K562 (cell line): ENCODE data around the gene PIGL. TPM values are rescaled to one million over a fixed set of nuclear protein-coding genes. Genes with fewer than 3 reads are reported as not detected.
A peak's percentile ranks its signal among the peaks of the same experiment; 100 is the strongest.

ENCODE experiments used
- BHLHE40 ChIP-seq: IDR thresholded peaks from 2 replicates; pipeline ENCODE4 v1.6.1; 2011; ENCODE audit warnings: low read length, improper control_type of control experiment
- BRD4 ChIP-seq: fragments of 200-600 bp; sonication (generic); IDR thresholded peaks from 2 replicates; pipeline ENCODE4 v1.6.1; 2017; ENCODE audit warnings: inconsistent platforms
- CREB1 ChIP-seq, 2 experiments: sonication (generic) in 1 of 2; formaldehyde crosslinking in 1 of 2; IDR thresholded peaks; 2 replicates each; pipeline versions ENCODE4 v1.6.1 to v1.8.0; 2012 to 2022; ENCODE audit warnings: inconsistent platforms in 1 of 2, mild to moderate bottlenecking in 1 of 2, missing genetic modification reagents in 1 of 2, moderate library complexity in 1 of 2
- DIDO1 ChIP-seq: fragments of 450-650 bp; IDR thresholded peaks from 2 replicates; pipeline ENCODE4 v1.6.1; 2016; ENCODE audit warnings: low read depth, missing biosample characterization, missing genetic modification characterization
- DNMT1 ChIP-seq: fragments of 450-650 bp; IDR thresholded peaks from 2 replicates; pipeline ENCODE4 v1.6.1; 2016; ENCODE audit warnings: antibody characterized with exemption, mild to moderate bottlenecking
- ELF1 ChIP-seq: fragments of 200-800 bp; sonication (Bioruptor generic); IDR thresholded peaks from 2 replicates; pipeline ENCODE4 v1.6.1; 2016; ENCODE audit warnings: missing genetic modification characterization, missing compliant biosample characterization
- FOXA3 ChIP-seq, 2 experiments: fragments of 450-650 bp in 1 of 2; sonication (generic) in 1 of 2; formaldehyde crosslinking; IDR thresholded peaks in 1 of 2; conservative IDR thresholded peaks in 1 of 2; 2 replicates each; pipeline versions ENCODE4 v1.4.0 to v1.8.0; 2020 to 2022; ENCODE audit warnings: mild to moderate bottlenecking in 2 of 2, missing genetic modification reagents in 1 of 2
- FOXM1 ChIP-seq, 2 experiments: fragments of 450-650 bp in 1 of 2; sonication (generic) in 1 of 2; formaldehyde crosslinking in 1 of 2; IDR thresholded peaks; 2 replicates each; pipeline versions ENCODE4 v1.6.1 to v1.9.0; 2017 to 2022; ENCODE audit warnings: low read depth in 2 of 2, mild to moderate bottlenecking in 2 of 2, missing genetic modification reagents in 1 of 2, moderate library complexity in 1 of 2
- MTA2 ChIP-seq: fragments of 450-650 bp; IDR thresholded peaks from 2 replicates; pipeline ENCODE4 v1.6.1; 2016; ENCODE audit warnings: low read depth
- NELFE ChIP-seq: IDR thresholded peaks from 2 replicates; pipeline ENCODE4 v1.6.1; 2011; ENCODE audit warnings: mild to moderate bottlenecking; ENCODE audit not compliant: insufficient read depth, insufficient read length
- PHB2 ChIP-seq: fragments of 450-650 bp; IDR thresholded peaks from 2 replicates; pipeline ENCODE4 v1.6.1; 2017; ENCODE audit warnings: low read depth
- POLR2G ChIP-seq: fragments of 200-400 bp; formaldehyde crosslinking; IDR thresholded peaks from 2 replicates; pipeline ENCODE4 v1.6.1; 2017; ENCODE audit warnings: low read depth, mild to moderate bottlenecking, antibody characterized with exemption, low read length, moderate library complexity
- POU5F1 ChIP-seq: fragments of 150-350 bp; IDR thresholded peaks from 2 replicates; pipeline ENCODE4 v1.6.1; 2014; ENCODE audit warnings: borderline replicate concordance, low read length, low read depth, mild to moderate bottlenecking; ENCODE audit not compliant: partially characterized antibody
- RBM22 ChIP-seq: fragments of 200-400 bp; formaldehyde crosslinking; IDR thresholded peaks from 2 replicates; pipeline ENCODE4 v1.6.1; 2018; ENCODE audit warnings: low read length, low read depth; ENCODE audit not compliant: poor library complexity, severe bottlenecking
- SPI1 ChIP-seq: IDR thresholded peaks from 2 replicates; pipeline ENCODE4 v1.6.1; 2011; ENCODE audit warnings: low read depth, low read length, control low read depth, borderline replicate concordance
- ZNF24 ChIP-seq: fragments of 450-650 bp; IDR thresholded peaks from 2 replicates; pipeline ENCODE4 v1.6.1; 2016
- ZNF384 ChIP-seq: IDR thresholded peaks from 2 replicates; pipeline ENCODE4 v1.6.1; 2012; ENCODE audit warnings: low read depth, low read length, improper control_type of control experiment
- ZNF561 ChIP-seq: fragments of 450-650 bp; formaldehyde crosslinking; conservative IDR thresholded peaks from 2 replicates; pipeline ENCODE4 v1.4.0; 2020; ENCODE audit warnings: mild to moderate bottlenecking, moderate library complexity
- ZNF77 ChIP-seq: fragments of 250-450 bp; sonication (Bioruptor Pico); IDR thresholded peaks from 2 replicates; pipeline ENCODE4 v1.5.0; 2020
- polyA plus RNA-seq, 8 experiments: library from polyadenylated mRNA; depleted of rRNA in 4 of 8; stranded (reverse) in 5 of 8; unstranded in 3 of 8; fragments of >200 nt; fragmentation: Nextera tagmentation in 2 of 8; fragmentation: Illumina TruSeq in 1 of 8; extraction: Ambion mirVana in 2 of 8; extraction: Trizol in 1 of 8; gene quantifications; 2 replicates each; pipeline versions ENCODE4 v1.2.1 to v1.2.3, GENCODE V29; 2011 to 2014; ENCODE audit warnings: inconsistent platforms in 1 of 8, missing spikeins in 1 of 8
- total RNA-seq, 7 experiments: library from RNA; depleted of rRNA in 6 of 7; stranded (reverse); fragments of >200 nt in 6 of 7; fragmentation: Illumina TruSeq in 2 of 7; extraction: Trizol in 2 of 7; gene quantifications; 2 replicates each; pipeline versions ENCODE4 v1.2.1 to v1.2.3, GENCODE V29; 2011 to 2021; ENCODE audit warnings: low replicate concordance in 1 of 7
- TF ChIP-seq, protein P1 (sequence below): fragments of 250-450 bp; sonication (Bioruptor Pico); IDR thresholded peaks from 2 replicates; pipeline ENCODE4 v1.8.0; 2021; ENCODE audit warnings: mild to moderate bottlenecking, moderate library complexity
- TF ChIP-seq, protein P2 (sequence below): fragments of 250-450 bp; sonication (Bioruptor Pico); IDR thresholded peaks from 2 replicates; pipeline ENCODE4 v1.5.0; 2021
- TF ChIP-seq, protein P3 (sequence below): fragments of 250-450 bp; sonication (Bioruptor Pico); IDR thresholded peaks from 2 replicates; pipeline ENCODE4 v1.8.0; 2022; ENCODE audit warnings: moderate library complexity, mild to moderate bottlenecking, inconsistent platforms
- TF ChIP-seq, protein P4 (sequence below): sonication (generic); formaldehyde crosslinking; IDR thresholded peaks from 2 replicates; pipeline ENCODE4 v1.4.0; 2020; ENCODE audit warnings: mild to moderate bottlenecking, missing genetic modification reagents

The PIGL gene
- total and polyA plus RNA-seq, 9 of the 15 experiments (the other 6 are each of a cell fraction or from before 2014, with no cell fraction given) = 19.9 to 55.3 (median 29.6) TPM

DNA sequence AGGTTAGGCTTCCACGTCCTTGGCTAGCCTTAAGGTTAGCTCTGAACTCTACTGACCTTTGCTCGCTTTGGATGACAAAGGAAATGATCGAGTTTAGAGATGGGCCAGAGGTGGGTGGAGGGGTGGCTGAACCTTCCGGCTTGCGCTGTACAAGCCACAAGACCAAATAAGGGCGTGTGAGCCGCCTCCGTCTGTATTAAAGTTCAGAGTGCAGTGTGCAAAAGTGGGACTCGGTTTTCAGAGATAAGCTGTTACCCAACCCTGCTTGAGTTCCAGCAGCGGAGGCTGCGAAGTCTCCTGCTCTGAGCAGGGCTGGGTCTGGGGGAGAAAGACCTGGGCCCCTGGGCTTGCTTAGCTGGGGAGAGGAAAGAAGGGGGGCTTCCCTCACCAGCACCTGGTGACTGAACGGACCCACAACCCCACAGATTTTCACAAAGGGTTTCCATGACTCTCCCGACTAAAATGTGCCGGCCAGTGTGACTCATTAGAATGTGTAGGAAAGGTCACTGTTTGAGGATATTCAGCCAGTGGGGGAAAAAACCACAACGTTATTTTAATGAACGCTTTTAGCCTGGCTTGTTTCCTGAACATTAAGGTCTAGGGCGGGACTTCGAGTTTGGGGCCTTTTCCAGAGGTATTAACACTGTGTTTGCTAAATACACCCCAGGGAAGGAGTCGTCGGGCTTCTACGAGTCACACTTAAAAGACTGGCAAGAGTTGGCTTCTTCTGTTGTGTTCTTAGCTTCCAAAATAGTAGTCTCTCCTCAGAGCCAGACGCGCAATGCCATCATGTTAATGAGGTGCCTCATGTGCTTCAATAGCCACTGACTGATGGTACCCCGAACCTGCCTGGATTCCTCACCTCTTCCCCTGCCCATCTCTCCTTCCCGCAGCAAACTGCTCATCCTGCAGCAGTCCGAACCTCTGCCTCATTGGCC lies 69.3 kb downstream of the PIGL start (continued):
- TF ChIP-seq ZNF384 (peak; percentile 9; the same call in 1 of the 2 replicates), CREB1 (IDR thresholded peaks at IDR 0.05) (no peak), CREB1 (CRISPR knock-in tag; IDR thresholded peaks at IDR 0.05) (no peak), SPI1 (no peak), DNMT1 (no peak), RBM22 (no peak), MTA2 (no peak; the same call in 1 of the 2 replicates), FOXM1 (IDR thresholded peaks at IDR 0.05; ENCODE audit: low read depth) (no peak), FOXM1 (CRISPR knock-in tag; IDR thresholded peaks at IDR 0.05; ENCODE audit: low read depth) (no peak), ZNF77 (CRISPR knock-in tag) (no peak), BRD4 (no peak), POLR2G (peak; percentile 72), PHB2 (no peak), ZNF24 (no peak), BHLHE40 (peak; percentile 36), FOXA3 (CRISPR knock-in tag; conservative IDR thresholded peaks at IDR 0.05 in 1 of 2, IDR thresholded peaks at IDR 0.05 in 1 of 2) (no peak), ELF1 (tag) (no peak), ZNF561 (CRISPR knock-in tag) (no peak), POU5F1 (no peak), DIDO1 (tag) (no peak), NELFE (no peak)
- TF ChIP-seq, protein P1, sequence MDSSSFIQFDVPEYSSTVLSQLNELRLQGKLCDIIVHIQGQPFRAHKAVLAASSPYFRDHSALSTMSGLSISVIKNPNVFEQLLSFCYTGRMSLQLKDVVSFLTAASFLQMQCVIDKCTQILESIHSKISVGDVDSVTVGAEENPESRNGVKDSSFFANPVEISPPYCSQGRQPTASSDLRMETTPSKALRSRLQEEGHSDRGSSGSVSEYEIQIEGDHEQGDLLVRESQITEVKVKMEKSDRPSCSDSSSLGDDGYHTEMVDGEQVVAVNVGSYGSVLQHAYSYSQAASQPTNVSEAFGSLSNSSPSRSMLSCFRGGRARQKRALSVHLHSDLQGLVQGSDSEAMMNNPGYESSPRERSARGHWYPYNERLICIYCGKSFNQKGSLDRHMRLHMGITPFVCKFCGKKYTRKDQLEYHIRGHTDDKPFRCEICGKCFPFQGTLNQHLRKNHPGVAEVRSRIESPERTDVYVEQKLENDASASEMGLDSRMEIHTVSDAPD = no peak
- TF ChIP-seq, protein P2, sequence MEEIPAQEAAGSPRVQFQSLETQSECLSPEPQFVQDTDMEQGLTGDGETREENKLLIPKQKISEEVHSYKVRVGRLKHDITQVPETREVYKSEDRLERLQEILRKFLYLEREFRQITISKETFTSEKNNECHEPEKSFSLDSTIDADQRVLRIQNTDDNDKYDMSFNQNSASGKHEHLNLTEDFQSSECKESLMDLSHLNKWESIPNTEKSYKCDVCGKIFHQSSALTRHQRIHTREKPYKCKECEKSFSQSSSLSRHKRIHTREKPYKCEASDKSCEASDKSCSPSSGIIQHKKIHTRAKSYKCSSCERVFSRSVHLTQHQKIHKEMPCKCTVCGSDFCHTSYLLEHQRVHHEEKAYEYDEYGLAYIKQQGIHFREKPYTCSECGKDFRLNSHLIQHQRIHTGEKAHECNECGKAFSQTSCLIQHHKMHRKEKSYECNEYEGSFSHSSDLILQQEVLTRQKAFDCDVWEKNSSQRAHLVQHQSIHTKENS (CRISPR knock-in tag) = no peak
- TF ChIP-seq, protein P3, sequence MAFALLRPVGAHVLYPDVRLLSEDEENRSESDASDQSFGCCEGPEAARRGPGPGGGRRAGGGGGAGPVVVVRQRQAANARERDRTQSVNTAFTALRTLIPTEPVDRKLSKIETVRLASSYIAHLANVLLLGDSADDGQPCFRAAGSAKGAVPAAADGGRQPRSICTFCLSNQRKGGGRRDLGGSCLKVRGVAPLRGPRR (CRISPR knock-in tag) = no peak
- TF ChIP-seq, protein P4, sequence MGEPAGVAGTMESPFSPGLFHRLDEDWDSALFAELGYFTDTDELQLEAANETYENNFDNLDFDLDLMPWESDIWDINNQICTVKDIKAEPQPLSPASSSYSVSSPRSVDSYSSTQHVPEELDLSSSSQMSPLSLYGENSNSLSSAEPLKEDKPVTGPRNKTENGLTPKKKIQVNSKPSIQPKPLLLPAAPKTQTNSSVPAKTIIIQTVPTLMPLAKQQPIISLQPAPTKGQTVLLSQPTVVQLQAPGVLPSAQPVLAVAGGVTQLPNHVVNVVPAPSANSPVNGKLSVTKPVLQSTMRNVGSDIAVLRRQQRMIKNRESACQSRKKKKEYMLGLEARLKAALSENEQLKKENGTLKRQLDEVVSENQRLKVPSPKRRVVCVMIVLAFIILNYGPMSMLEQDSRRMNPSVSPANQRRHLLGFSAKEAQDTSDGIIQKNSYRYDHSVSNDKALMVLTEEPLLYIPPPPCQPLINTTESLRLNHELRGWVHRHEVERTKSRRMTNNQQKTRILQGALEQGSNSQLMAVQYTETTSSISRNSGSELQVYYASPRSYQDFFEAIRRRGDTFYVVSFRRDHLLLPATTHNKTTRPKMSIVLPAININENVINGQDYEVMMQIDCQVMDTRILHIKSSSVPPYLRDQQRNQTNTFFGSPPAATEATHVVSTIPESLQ = no peak; the same call in 1 of the 2 replicates
